Measurements from ENCODE around the gene CSAD.
"Not testable (repeated sequence)": the region's sequence is repeated elsewhere in the genome, so short reads cannot be mapped to it uniquely, and the experiment has no call there.

The CSAD gene

GRCh38 chr12:53217051-53217930 lies 36.6 kb upstream of the CSAD start:
- DNase-seq, result no peak

GRCh38 chr12:53215497-53215896 lies 34.8 kb upstream of the CSAD start:
- DNase-seq, result no peak

- DNase-seq, result no peak
Measured at GRCh38 chr12:53214687-53215455, 34.1 kb upstream of the CSAD start.

- no peak for DNase-seq
Measured at GRCh38 chr12:53214221-53214620, 33.5 kb upstream of the CSAD start.

- peak; percentile 54 for DNase-seq
Measured at GRCh38 chr12:53213348-53213747, 32.6 kb upstream of the CSAD start.

- DNase-seq, result no peak
Measured at GRCh38 chr12:53212931-53213330, 32.2 kb upstream of the CSAD start.

- DNase-seq, result no peak
Measured at GRCh38 chr12:53211476-53212381, 31.0 kb upstream of the CSAD start.

GRCh38 chr12:53210843-53211242 lies 30.1 kb upstream of the CSAD start:
- DNase-seq, result no peak

- no peak for DNase-seq
Measured at GRCh38 chr12:53208877-53209463, 28.2 kb upstream of the CSAD start.

- DNase-seq, result no peak
Measured at GRCh38 chr12:53208435-53208834, 27.7 kb upstream of the CSAD start.

GRCh38 chr12:53207042-53207441 lies 26.3 kb upstream of the CSAD start, which contains the start of gene ITGB7:
Gene ITGB7, minus strand, starts transcription at chr12:53207251. Its CDS starts 6,808 bp downstream, at chr12:53200443.
- no peak for DNase-seq

GRCh38 chr12:53205747-53206419 lies 25.2 kb upstream of the CSAD start:
- DNase-seq, result no peak

GRCh38 chr12:53204351-53204750 lies 23.6 kb upstream of the CSAD start:
- DNase-seq, result no peak

- DNase-seq, result not testable (repeated sequence)
Measured at GRCh38 chr12:53202316-53202715, 21.6 kb upstream of the CSAD start.

GRCh38 chr12:53201639-53202038 lies 20.9 kb upstream of the CSAD start:
- no peak for DNase-seq

GRCh38 chr12:53201177-53201541 lies 20.4 kb upstream of the CSAD start:
- DNase-seq, result no peak

- no peak for DNase-seq
Measured at GRCh38 chr12:53200458-53201176, 19.9 kb upstream of the CSAD start.

GRCh38 chr12:53200107-53200457 lies 19.4 kb upstream of the CSAD start:
- no peak for DNase-seq

GRCh38 chr12:53199700-53200099 lies 19.0 kb upstream of the CSAD start:
- DNase-seq, result no peak

- DNase-seq, result no peak
Measured at GRCh38 chr12:53198486-53199110, 17.9 kb upstream of the CSAD start.

Data from NCI-H1694 treated with DMSO at 0.1 percent for 48 hours (cell line).